NCI-H128 (cell line): ENCODE results near the gene DPH2.

Experiments
- DNase-seq: peaks from one replicate; lab custom pipeline; 2025; ENCODE audit not compliant: unreplicated experiment; lab: John Stamatoyannopoulos, UW

Gene DPH2

DNA sequence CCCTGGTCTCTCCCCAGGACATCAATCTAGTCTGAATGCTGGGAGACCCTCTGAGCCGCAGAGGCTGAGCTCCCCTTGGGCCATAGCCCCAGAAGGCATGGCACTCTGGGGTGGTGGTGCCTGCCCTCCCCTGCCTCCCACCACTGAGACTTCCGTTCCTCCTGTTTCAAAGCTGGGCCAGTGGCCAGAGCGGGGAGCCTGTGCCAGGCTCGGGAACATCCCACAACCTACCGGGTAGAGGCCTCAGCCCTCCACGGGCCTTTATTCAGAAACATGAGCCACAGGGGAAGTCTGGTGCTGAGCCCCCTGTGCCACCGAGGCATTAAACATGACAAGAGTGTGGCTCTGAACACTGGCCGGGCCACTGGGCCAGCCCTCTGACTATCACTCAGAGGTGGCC lies 29.6 kb downstream of the DPH2 start:
- no peak for DNase-seq

DNA sequence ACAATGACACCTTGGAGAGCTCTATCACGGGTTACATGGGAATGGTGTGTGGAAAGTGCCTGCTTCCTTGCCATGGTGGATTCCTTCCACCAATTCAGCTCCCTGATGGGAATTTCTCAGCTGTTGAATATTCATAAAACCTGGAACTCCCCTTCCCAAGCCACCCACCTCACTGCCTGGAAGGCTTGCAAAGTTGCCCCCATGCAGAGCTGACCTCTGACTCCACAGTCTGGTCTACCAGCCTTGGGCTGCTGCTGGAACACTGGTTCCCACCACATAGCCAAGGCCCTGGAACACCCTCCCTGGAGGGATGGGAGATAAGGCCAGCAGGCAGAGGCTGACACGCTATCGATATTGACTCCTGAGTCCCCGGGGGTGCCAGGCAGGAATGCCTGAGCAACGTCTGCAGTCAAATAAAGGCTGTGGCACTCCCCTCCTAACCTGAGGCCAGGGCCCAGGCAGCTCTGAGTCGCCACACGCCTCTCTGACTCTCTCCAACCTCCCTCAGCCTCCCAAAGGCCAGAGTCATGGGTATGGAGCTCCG lies 30.4 kb downstream of the DPH2 start:
- no peak for DNase-seq

- no peak for DNase-seq
These were observed 32.4 kb downstream of the DPH2 start for GRCh38 chr1:44002165-44002564.

GRCh38 chr1:44002606-44003157 lies 32.9 kb downstream of the DPH2 start:
- no peak for DNase-seq

GRCh38 chr1:44008259-44008658 lies 38.4 kb downstream of the DPH2 start:
- no peak for DNase-seq

- DNase-seq, result no peak
These were observed 41.2 kb downstream of the DPH2 start for GRCh38 chr1:44010935-44011471.

- DNase-seq, result no peak
These were observed 42.6 kb downstream of the DPH2 start for GRCh38 chr1:44012404-44012803.

DNA sequence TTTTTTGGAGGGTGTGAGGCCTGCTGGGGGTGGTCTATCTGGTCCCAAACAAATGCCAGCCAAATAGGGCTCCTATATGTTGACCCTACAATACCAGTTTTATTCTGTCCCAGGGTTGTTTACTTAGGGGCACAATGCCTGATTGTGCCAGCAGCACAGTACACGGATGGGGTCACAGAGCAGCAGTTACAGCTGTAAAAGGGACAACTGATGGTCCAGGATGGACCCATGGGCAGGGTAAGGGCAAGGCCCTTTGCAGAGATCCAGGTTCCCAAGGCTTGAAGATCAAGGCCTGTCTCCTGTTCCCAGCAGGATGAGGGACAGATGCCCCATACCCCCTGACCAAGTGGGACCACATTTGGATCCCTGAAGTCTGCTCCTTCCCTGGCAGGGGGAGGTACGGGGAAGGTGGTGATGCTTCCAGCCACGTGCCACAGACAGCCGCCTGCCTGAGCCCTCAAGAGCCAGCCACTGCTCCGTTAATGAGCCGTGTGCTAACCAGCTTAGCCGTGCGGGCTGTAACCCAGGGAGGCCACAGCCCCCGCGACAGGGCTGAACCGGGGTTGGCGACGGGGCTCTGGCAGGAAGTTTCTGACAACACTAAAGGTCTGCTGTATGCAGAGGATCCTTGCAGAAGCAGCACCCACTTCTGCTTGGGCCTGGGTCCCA lies 43.3 kb downstream of the DPH2 start:
- DNase-seq, result no peak

DNA sequence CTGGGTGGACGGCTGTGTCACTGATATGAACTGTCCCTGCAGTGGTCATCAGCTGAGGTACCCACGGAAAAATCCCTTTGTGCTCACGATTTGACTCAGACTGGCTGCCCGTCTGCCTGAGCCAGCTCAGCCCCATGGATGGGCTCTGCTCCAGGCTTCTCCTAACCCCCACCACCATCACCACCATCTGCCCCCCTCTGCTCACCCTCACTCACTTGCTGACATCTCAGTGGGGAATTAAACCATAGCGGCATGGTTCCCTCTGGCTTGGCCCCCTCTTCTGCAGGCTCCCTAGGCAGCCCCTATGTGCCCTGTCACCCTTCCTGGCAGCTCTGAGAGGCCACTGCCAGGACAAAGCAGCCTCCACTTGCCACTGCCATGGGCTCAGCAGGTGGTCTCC lies 44.1 kb downstream of the DPH2 start:
- DNase-seq, result no peak

DNA sequence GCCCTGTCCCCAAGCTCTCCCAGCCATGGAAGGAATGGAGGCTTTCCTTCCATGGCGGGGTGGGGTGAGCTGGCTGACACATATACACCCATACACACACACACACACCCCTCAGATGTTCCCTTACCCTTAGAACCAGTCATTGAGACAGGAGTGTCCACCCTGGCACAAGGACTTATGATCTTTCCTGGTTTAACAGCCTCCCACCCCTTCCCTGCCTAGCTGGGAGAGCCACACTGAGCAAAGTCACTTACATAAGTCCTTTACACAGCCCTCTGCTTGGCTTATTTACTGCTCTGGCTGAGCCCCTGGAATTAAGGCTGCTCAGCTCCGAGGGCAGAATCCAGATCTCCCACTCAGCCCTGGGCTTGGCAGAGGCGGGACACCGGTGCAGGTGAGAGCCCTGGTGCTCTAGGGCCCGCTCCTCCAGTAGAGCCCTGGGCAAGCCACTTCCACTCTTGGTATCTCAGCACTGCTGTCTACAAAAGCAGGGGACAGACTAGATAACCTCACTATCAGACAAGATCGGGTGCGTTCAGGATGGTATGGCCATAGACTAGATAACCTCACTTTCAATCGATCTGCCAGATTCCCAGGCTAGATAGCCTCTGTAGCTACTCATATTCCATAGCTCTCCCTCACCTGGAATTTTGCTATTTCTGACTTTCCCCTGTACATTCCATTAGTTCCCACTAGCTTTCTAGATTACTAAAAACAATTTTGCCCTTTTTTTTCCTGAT lies 44.7 kb downstream of the DPH2 start:
- no peak for DNase-seq

- no peak for DNase-seq
These were observed 45.4 kb downstream of the DPH2 start for GRCh38 chr1:44015206-44015605.

DNA sequence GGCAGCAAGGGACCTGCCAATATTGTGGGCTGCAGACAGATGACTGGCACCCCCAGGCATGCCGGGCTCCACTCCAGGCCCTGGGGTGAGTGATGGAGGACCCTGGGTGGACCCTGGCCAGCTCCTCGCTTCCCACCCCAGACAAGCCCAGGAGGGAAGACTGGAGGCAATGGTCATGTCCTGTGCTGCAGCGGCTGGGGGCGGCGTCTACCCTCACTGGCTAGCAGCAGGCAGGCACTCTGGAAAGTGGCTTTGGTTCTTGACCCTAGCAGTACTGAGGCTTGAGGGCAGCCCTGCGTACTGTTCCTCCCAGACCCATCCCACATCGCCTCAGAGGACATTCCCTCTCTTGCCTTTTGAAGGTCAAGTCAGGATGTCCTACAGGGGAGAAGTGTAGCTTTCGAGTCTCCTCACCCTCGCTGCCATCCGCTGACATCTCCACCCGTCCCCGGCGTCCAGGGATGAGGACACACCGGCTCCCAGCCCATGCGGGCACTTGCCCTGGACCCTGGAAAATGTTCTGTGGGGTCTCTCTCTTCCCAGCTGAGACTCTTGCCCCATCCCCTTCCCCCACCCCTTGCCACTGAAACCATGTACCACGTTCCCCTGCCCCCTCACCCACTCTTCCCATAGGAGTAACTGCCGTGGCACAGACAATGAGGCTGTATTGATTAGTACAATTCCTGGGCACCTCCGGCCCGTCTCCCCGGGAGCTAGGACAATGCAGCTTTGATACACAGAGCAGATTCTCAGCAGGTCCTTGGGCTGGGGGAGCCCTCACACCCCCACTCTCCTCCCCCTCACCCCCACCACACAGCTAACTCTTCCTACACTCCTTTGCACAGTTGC lies 46.5 kb downstream of the DPH2 start:
- DNase-seq, result no peak

DNA sequence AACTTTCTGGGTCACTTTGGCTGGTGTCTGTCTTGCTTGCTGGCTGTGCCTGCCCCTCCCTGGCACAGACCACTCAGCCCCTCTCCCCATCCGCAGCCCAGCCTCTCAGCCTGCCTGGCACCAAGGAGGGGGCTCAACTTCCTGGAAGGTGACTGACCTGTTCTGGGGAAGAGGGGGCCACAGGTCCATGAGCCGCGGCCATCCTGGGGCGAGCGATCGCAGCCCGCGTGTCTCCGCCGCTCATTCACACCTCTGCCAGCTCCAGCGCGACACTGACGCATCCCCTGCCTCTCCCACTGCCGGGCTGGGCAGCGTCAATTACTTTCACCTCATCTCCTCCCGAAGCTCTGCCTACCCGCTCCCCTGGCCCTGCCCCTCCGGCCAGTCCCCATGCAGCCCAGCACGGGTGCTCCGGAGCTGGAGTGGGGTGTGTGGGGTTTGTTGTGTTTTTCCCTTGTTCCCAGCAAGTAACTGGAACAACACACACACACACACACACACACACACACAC lies 47.1 kb downstream of the DPH2 start:
- no peak for DNase-seq

- DNase-seq, result no peak
These were observed 49.7 kb downstream of the DPH2 start for GRCh38 chr1:44019466-44019948.

DNA sequence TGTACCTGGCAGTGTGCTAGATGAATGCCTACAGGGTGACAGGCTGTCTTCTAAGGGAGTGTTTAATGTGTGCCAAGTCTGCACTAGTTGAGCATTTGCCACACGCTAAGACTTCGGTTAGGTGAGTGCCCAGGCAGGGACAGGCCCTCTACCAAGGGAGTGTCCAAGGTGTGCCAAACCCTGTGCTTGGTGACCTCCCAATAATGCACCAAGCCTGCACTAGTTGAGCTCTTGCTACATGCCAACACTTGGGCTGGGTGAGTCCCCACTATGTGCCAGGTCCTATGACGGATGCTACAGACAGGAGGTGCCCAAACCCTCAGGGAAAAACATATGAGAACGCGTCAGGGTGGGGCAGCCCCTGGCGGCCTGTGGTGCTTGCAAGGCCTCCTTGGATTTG lies 50.7 kb downstream of the DPH2 start:
- no peak for DNase-seq

GRCh38 chr1:44021156-44021555 lies 51.3 kb downstream of the DPH2 start:
- DNase-seq, result no peak

DNA sequence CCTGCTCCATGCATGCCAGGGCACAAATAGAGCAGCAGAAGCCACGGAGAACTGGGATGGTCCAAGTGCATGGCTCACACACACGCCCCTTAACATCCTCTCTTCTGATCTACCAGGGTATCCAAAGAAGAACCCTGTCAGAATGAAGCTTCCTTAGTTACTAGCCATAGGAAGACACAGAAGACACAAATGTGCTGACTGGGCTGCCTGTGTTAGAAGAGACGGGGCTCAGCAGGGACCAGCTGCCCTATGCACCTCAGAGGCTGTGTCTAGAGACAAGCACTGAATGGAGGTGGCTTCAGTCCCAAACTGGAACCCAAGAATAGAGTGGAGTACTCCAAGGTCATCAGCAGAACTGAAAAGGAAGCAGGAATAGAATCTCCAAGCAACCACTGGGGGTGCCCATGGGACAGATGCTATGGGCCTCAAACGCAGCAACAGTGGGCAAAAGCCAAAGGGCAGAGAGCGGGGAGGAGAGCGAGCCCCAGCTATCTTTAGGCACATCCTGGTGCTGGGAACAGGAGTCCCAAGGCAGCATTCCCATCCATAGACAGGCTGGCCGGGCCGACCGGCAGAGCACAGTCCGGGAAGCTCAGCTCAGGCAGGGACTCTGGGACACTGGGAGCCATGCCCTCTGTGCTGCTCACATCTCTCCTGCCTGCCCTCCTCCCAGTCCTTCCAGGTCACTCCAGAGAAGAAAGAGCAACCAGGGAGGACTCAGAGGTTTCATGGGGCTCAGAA lies 51.9 kb downstream of the DPH2 start:
- no peak for DNase-seq
